NB4 (cell line): Measurements from ENCODE around the gene GPRC6A.

Source experiments
- DNase-seq: peaks from one replicate; pipeline ENCODE4 v3.0.0; 2010; ENCODE audit warnings: low read depth
- H3K4me3 ChIP-seq: one replicate; pipeline ENCODE4 v1.5.1; 2011; ENCODE audit warnings: mild to moderate bottlenecking, low read depth, low read length, moderate library complexity
- CTCF ChIP-seq: IDR thresholded peaks from one replicate; pipeline ENCODE4 v1.5.1; 2012; ENCODE audit warnings: low read depth, low read length
- MAX ChIP-seq: IDR thresholded peaks from 2 replicates; pipeline ENCODE4 v1.6.1; 2011; ENCODE audit warnings: low read depth, low read length
- MYC ChIP-seq: IDR thresholded peaks from 2 replicates; pipeline ENCODE4 v1.6.1; 2011; ENCODE audit warnings: low read depth, low read length
- POLR2A ChIP-seq: IDR thresholded peaks from 2 replicates; pipeline ENCODE4 v1.6.1; 2011; ENCODE audit warnings: mild to moderate bottlenecking; ENCODE audit not compliant: insufficient read length; ENCODE audit errors: extremely low read depth

The GPRC6A gene

GRCh38 chr6:116799945-116800344 lies 28.9 kb downstream of the GPRC6A start:
- TF ChIP-seq POLR2A (no peak), MYC (no peak), MAX (no peak), CTCF (no peak)

GRCh38 chr6:116797585-116797984 lies 31.3 kb downstream of the GPRC6A start:
- no peak for TF ChIP-seq POLR2A
- no peak for TF ChIP-seq MYC
- TF ChIP-seq CTCF, result no peak
- no peak for TF ChIP-seq MAX
- no peak overlapping the region for H3K4me3 ChIP-seq
- DNase-seq, result no peak

More at GRCh38 chr6:116799945-116800344, 28.9 kb downstream of the GPRC6A start:
- no peak overlapping the region for H3K4me3 ChIP-seq
- DNase-seq, result no peak

GRCh38 chr6:116793224-116793623 lies 35.7 kb downstream of the GPRC6A start:
- no peak for TF ChIP-seq MAX
- TF ChIP-seq POLR2A, result no peak
- no peak for TF ChIP-seq CTCF
- TF ChIP-seq MYC, result no peak
- H3K4me3 ChIP-seq, result no peak overlapping the region
- DNase-seq, result no peak

GRCh38 chr6:116783852-116784251 lies 45.0 kb downstream of the GPRC6A start:
- no peak for DNase-seq
- H3K4me3 ChIP-seq, result no peak overlapping the region
- TF ChIP-seq POLR2A (no peak), CTCF (no peak), MAX (no peak), MYC (no peak)

- DNase-seq, result peak; percentile 61
- peak; percentile 23 for TF ChIP-seq CTCF
- no peak for TF ChIP-seq MAX
- H3K4me3 ChIP-seq, result no peak overlapping the region
Observed at GRCh38 chr6:116779573-116780164, 49.2 kb downstream of the GPRC6A start.

GRCh38 chr6:116773886-116774285 lies 55.0 kb downstream of the GPRC6A start:
- no peak for DNase-seq
- TF ChIP-seq POLR2A (no peak), MAX (no peak), MYC (no peak), CTCF (no peak)
- no peak overlapping the region for H3K4me3 ChIP-seq
